ENCODE results near the gene SPECC1L.
"Not testable (repeated sequence)": the region's sequence is repeated elsewhere in the genome, so short reads cannot be mapped to it uniquely, and the experiment has no call there.

The SPECC1L gene

DNA sequence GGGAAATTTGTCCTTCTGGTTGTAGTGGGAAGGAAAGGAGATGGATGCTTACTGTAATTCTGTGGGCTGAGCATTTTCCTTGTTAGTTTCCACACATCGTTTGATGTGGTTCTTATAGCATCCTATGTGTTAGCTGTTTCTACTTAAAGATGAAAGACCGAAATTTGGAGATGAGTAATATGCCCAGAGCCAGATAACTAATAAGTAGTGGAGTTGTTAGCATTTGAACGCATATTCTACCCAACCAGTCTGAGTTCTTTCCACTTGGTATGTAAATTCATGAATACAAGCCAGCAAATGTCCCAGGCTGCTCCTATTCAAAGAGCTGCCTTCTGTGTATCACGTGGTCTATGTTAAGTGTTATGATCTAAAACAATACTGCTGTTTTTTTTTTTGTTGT lies 14.6 kb downstream of the SPECC1L start:
- Histone ChIP-seq H3K36me3 (ENCODE audit: control insufficient read depth in 4 of 4, insufficient read depth in 4 of 4, low read length in 3 of 4) (peaks cover 0 to 14% (median 4%) of the 10 kb centered on the region in 4 experiments), H3K27me3 (replicated peaks in 2 of 5; ENCODE audit: control insufficient read depth in 4 of 5, insufficient read depth in 5 of 5, low read length in 4 of 5) (no peaks in the 10 kb centered on the region), H3K4me3 (ENCODE audit: control insufficient read depth in 1 of 7, extremely low read depth in 1 of 7, insufficient read depth in 4 of 7, low read depth in 2 of 7, low read length in 6 of 7) (no peak overlapping the region), H3K4me1 (ENCODE audit: control extremely low read depth in 1 of 4, control insufficient read depth in 4 of 4, insufficient read depth in 4 of 4, low read length in 3 of 4) (peaks cover 0 to 14% (median 10%) of the 10 kb centered on the region in 4 experiments), H3K27ac (ENCODE audit: insufficient read depth in 1 of 2, low read depth in 1 of 2, low read length in 2 of 2, poor library complexity in 1 of 2, severe bottlenecking in 2 of 2) (no peak overlapping the region), H3K9me3 (ENCODE audit: control extremely low read depth in 1 of 5, control insufficient read depth in 4 of 5, insufficient read depth in 2 of 5, low read depth in 1 of 5, low read length in 4 of 5) (no peaks in the 10 kb centered on the region)
- WGBS (ENCODE audit: insufficient coverage): 100% methylated on average over 2 of the region's 4 CpGs
- ChIA-PET POLR2A (no interaction called here), CTCF (no interaction called here)
- DNase-seq: no peak

DNA sequence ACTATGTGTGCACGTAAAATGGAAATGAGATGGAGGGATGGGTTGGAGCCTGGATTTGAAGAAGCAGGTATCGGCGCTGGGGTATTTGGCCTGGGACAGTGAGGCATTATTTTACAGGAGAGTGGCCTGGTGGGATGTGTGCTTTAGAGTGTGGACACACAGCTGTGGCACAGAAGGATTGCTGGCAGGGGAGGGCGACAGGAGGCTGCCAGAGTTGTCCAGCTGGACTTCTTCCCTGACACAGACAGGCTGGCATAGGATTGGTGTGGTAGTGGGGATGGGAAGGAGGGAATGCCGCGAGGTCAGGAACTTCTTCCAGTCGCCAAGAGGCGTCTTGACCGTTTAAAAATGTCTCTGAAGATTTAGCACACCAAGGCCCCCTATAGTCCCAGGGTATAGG lies 16.6 kb downstream of the SPECC1L start:
- CTCF ChIA-PET: interaction anchor here (1.0 to 1.4 kb wide), 2 partner anchors 13 to 16 kb away, joined by 3 read pairs; no protein-coding TSS in a partner anchor
- H3K4me3 ChIP-seq (ENCODE audit: control insufficient read depth in 1 of 7, extremely low read depth in 1 of 7, insufficient read depth in 4 of 7, low read depth in 2 of 7, low read length in 6 of 7); POLR2A ChIA-PET; H3K4me1 ChIP-seq (ENCODE audit: control extremely low read depth in 1 of 4, control insufficient read depth in 4 of 4, insufficient read depth in 4 of 4, low read length in 3 of 4); H3K27me3 ChIP-seq (replicated peaks in 2 of 5; ENCODE audit: control insufficient read depth in 4 of 5, insufficient read depth in 5 of 5, low read length in 4 of 5); H3K9me3 ChIP-seq (ENCODE audit: control extremely low read depth in 1 of 5, control insufficient read depth in 4 of 5, insufficient read depth in 2 of 5, low read depth in 1 of 5, low read length in 4 of 5); DNase-seq; H3K27ac ChIP-seq (ENCODE audit: insufficient read depth in 1 of 2, low read depth in 1 of 2, low read length in 2 of 2, poor library complexity in 1 of 2, severe bottlenecking in 2 of 2): not testable (repeated sequence)
- no CpG with 5 or more reads among the region's 9 CpGs for WGBS (ENCODE audit: insufficient coverage)
- H3K36me3 ChIP-seq (ENCODE audit: control insufficient read depth in 4 of 4, insufficient read depth in 4 of 4, low read length in 3 of 4): peaks cover 0 to 14% (median 4%) of the 10 kb centered on the region in 4 experiments

DNA sequence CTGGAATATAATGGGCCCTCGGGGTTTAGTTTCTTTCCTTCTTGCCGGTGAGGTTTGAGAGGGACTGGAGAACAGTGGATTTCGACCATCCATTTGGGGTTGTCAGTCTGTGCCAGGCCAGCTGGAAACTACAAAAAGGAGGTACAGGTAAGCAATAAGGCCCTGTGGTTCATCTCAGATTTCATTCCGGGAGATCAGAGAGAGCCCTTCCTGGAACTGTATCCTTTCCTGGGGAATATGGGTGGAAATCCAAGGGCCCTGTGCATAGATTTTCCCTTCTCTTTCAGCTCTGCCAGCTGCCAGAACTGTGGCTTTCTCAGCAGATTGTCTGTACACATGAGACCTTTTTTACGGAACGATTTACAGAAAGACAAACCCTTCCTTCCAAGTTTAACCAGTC lies 17.2 kb downstream of the SPECC1L start:
- CTCF ChIA-PET; DNase-seq; H3K27ac ChIP-seq (ENCODE audit: insufficient read depth in 1 of 2, low read depth in 1 of 2, low read length in 2 of 2, poor library complexity in 1 of 2, severe bottlenecking in 2 of 2); H3K4me3 ChIP-seq (ENCODE audit: control insufficient read depth in 1 of 7, extremely low read depth in 1 of 7, insufficient read depth in 4 of 7, low read depth in 2 of 7, low read length in 6 of 7); H3K27me3 ChIP-seq (replicated peaks in 2 of 5; ENCODE audit: control insufficient read depth in 4 of 5, insufficient read depth in 5 of 5, low read length in 4 of 5); H3K9me3 ChIP-seq (ENCODE audit: control extremely low read depth in 1 of 5, control insufficient read depth in 4 of 5, insufficient read depth in 2 of 5, low read depth in 1 of 5, low read length in 4 of 5); H3K4me1 ChIP-seq (ENCODE audit: control extremely low read depth in 1 of 4, control insufficient read depth in 4 of 4, insufficient read depth in 4 of 4, low read length in 3 of 4); POLR2A ChIA-PET: not testable (repeated sequence)
- peaks cover 0 to 14% (median 4%) of the 10 kb centered on the region in 4 experiments for H3K36me3 ChIP-seq (ENCODE audit: control insufficient read depth in 4 of 4, insufficient read depth in 4 of 4, low read length in 3 of 4)
- WGBS (ENCODE audit: insufficient coverage): 100% methylated on average over 2 of the region's 6 CpGs

DNA sequence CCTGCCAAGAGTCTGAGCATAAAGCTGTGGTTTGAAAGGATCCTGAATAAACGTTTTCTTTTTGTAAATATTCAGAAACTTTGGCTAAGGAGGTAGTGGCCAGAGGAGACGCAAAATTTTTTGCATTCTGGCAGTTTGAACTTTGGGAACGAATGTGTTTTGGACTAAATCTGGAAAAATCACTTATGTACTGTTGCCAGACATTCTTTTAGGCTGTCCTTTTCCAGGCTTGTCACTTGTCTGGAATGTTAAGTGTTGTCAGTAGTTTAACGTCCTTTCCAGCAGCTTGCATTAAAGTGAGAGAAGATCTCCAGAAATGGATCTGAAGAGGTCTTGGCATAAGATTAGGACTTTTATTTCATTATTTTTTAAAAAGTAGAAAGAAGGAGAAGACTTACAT lies 18.5 kb downstream of the SPECC1L start:
- Histone ChIP-seq H3K4me1 (ENCODE audit: control extremely low read depth in 1 of 4, control insufficient read depth in 4 of 4, insufficient read depth in 4 of 4, low read length in 3 of 4) (peaks cover 0 to 7% (median 5%) of the 10 kb centered on the region in 4 experiments), H3K4me3 (ENCODE audit: control insufficient read depth in 1 of 7, extremely low read depth in 1 of 7, insufficient read depth in 4 of 7, low read depth in 2 of 7, low read length in 6 of 7) (no peak overlapping the region), H3K36me3 (ENCODE audit: control insufficient read depth in 4 of 4, insufficient read depth in 4 of 4, low read length in 3 of 4) (peaks cover 0 to 14% (median 4%) of the 10 kb centered on the region in 4 experiments), H3K27ac (ENCODE audit: insufficient read depth in 1 of 2, low read depth in 1 of 2, low read length in 2 of 2, poor library complexity in 1 of 2, severe bottlenecking in 2 of 2) (no peak overlapping the region), H3K27me3 (replicated peaks in 2 of 5; ENCODE audit: control insufficient read depth in 4 of 5, insufficient read depth in 5 of 5, low read length in 4 of 5) (no peaks in the 10 kb centered on the region), H3K9me3 (ENCODE audit: control extremely low read depth in 1 of 5, control insufficient read depth in 4 of 5, insufficient read depth in 2 of 5, low read depth in 1 of 5, low read length in 4 of 5) (no peaks in the 10 kb centered on the region)
- POLR2A ChIA-PET: no interaction called here
- DNase-seq: no peak
- 77% methylated on average over 3 of the region's 4 CpGs for whole genome bisulfite sequencing (ENCODE audit: insufficient coverage)
- CTCF ChIA-PET: interaction anchor here (1.0 kb wide), 1 partner anchor 99 kb away, joined by 3 read pairs; no protein-coding TSS in a partner anchor

DNA sequence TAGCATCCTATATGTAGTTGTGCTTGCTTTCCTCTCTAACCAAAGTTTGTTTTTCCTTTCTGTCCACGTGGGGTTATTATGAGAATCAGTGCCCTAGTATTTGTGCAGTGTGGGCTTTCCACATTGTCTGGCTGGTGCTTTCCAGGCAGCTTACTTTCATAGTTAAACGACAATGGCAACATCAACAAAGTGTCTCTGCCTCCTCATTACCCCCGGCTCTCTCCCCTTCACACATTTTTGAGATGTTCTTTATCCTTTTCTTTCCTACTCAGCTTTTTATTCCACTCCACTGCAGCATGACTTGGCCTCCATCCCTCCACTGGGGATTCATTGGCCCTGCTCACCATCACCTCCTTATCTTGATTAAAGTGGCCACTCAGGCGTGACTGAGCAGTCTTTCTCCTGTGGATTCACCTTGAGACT lies 19.1 kb downstream of the SPECC1L start:
- Histone ChIP-seq H3K36me3 (ENCODE audit: control insufficient read depth in 4 of 4, insufficient read depth in 4 of 4, low read length in 3 of 4) (peaks cover 0 to 12% (median 4%) of the 10 kb centered on the region in 4 experiments), H3K4me1 (ENCODE audit: control extremely low read depth in 1 of 4, control insufficient read depth in 4 of 4, insufficient read depth in 4 of 4, low read length in 3 of 4) (peaks cover 0 to 7% (median 4%) of the 10 kb centered on the region in 4 experiments), H3K27ac (ENCODE audit: insufficient read depth in 1 of 2, low read depth in 1 of 2, low read length in 2 of 2, poor library complexity in 1 of 2, severe bottlenecking in 2 of 2) (no peak overlapping the region), H3K27me3 (replicated peaks in 2 of 5; ENCODE audit: control insufficient read depth in 4 of 5, insufficient read depth in 5 of 5, low read length in 4 of 5) (no peaks in the 10 kb centered on the region), H3K4me3 (ENCODE audit: control insufficient read depth in 1 of 7, extremely low read depth in 1 of 7, insufficient read depth in 4 of 7, low read depth in 2 of 7, low read length in 6 of 7) (no peak overlapping the region), H3K9me3 (ENCODE audit: control extremely low read depth in 1 of 5, control insufficient read depth in 4 of 5, insufficient read depth in 2 of 5, low read depth in 1 of 5, low read length in 4 of 5) (no peaks in the 10 kb centered on the region)
- CTCF ChIA-PET: interaction anchor here (1.0 kb wide), 1 partner anchor 100 kb away, joined by 3 read pairs; no protein-coding TSS in a partner anchor
- no peak for DNase-seq
- POLR2A ChIA-PET: no interaction called here
- WGBS (ENCODE audit: insufficient coverage): 88% methylated on average over 2 of the region's 4 CpGs

DNA sequence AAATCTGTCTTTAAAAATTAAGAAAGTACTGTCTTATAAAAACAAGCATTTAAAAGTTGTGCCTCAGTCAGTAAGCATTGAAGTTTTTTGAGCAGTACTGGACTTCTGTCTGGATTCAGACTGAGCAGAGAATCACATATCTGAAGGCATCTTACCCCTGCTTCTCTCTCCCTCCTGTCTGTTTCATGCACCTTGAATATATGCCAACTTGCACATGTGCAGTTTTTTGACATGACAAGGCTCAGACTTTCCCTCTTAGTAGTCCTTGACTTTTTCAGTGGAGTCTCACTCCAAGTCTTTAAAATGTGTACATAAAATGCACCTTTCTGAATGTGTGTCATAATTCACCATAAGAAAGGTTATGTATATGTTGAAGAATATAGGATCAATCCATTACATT lies 19.8 kb downstream of the SPECC1L start:
- ChIA-PET CTCF (no interaction called here), POLR2A (no interaction called here)
- Histone ChIP-seq H3K27me3 (replicated peaks in 2 of 5; ENCODE audit: control insufficient read depth in 4 of 5, insufficient read depth in 5 of 5, low read length in 4 of 5) (no peaks in the 10 kb centered on the region), H3K36me3 (ENCODE audit: control insufficient read depth in 4 of 4, insufficient read depth in 4 of 4, low read length in 3 of 4) (peaks cover 0 to 5% (median 3%) of the 10 kb centered on the region in 4 experiments), H3K4me3 (ENCODE audit: control insufficient read depth in 1 of 7, extremely low read depth in 1 of 7, insufficient read depth in 4 of 7, low read depth in 2 of 7, low read length in 6 of 7) (no peak overlapping the region), H3K4me1 (ENCODE audit: control extremely low read depth in 1 of 4, control insufficient read depth in 4 of 4, insufficient read depth in 4 of 4, low read length in 3 of 4) (peaks cover 0 to 7% (median 4%) of the 10 kb centered on the region in 4 experiments), H3K9me3 (ENCODE audit: control extremely low read depth in 1 of 5, control insufficient read depth in 4 of 5, insufficient read depth in 2 of 5, low read depth in 1 of 5, low read length in 4 of 5) (no peaks in the 10 kb centered on the region), H3K27ac (ENCODE audit: insufficient read depth in 1 of 2, low read depth in 1 of 2, low read length in 2 of 2, poor library complexity in 1 of 2, severe bottlenecking in 2 of 2) (no peak overlapping the region)
- DNase-seq: no peak

DNA sequence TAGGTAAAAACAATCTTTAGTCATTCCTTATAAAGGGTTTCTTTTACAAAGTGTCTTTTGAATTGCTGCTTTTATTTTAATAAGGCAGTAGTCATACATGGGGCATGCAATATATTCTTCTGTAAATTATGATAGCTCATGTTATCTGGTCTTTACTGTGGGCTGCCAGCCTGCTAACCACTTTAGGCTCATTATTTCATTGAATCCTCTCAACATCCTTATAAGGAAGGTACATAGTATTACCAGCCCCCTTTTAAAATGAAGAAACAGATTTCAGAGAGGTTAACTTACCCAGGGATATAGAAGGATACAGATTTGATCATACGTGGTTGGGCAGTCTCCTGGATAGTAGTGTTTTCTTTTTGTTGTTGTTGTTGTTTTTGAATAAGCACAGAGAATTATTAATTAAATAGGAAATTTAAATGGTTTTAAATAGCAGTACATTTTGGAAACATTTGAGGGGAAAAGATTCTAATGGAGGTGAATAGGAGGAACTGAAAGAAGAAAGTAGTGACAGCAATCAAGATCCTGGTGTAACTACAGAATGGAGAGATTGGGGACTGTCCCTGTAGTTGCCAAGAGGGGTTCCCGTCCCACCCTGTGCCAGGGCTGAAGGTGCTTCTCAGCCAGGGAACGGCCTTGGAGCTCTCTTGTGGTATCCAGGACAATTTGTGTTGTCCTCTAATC lies 21.0 kb downstream of the SPECC1L start:
- 94% methylated on average over 3 of the region's 3 CpGs for WGBS (ENCODE audit: insufficient coverage)
- no peak for DNase-seq
- H3K9me3 ChIP-seq (ENCODE audit: control extremely low read depth in 1 of 5, control insufficient read depth in 4 of 5, insufficient read depth in 2 of 5, low read depth in 1 of 5, low read length in 4 of 5): no peaks in the 10 kb centered on the region
- no peak overlapping the region for H3K27ac ChIP-seq (ENCODE audit: insufficient read depth in 1 of 2, low read depth in 1 of 2, low read length in 2 of 2, poor library complexity in 1 of 2, severe bottlenecking in 2 of 2)
- ChIA-PET POLR2A (no interaction called here), CTCF (no interaction called here)
- H3K4me1 ChIP-seq (ENCODE audit: control extremely low read depth in 1 of 4, control insufficient read depth in 4 of 4, insufficient read depth in 4 of 4, low read length in 3 of 4): peaks cover 0 to 4% (median 3%) of the 10 kb centered on the region in 4 experiments
- no peak overlapping the region for H3K4me3 ChIP-seq (ENCODE audit: control insufficient read depth in 1 of 7, extremely low read depth in 1 of 7, insufficient read depth in 4 of 7, low read depth in 2 of 7, low read length in 6 of 7)
- H3K27me3 ChIP-seq (replicated peaks in 2 of 5; ENCODE audit: control insufficient read depth in 4 of 5, insufficient read depth in 5 of 5, low read length in 4 of 5): no peaks in the 10 kb centered on the region
- H3K36me3 ChIP-seq (ENCODE audit: control insufficient read depth in 4 of 4, insufficient read depth in 4 of 4, low read length in 3 of 4): peaks cover 0 to 6% (median 3%) of the 10 kb centered on the region in 4 experiments
